HEK293T (cell line): ENCODE data around the gene STXBP2.

Experiments
- CTCF ChIA-PET: fragments of 350-600 bp; formaldehyde crosslinking; extraction: SDS; loops from one replicate; lab custom pipeline; 2021; ENCODE audit warnings: antibody characterized with exemption, inconsistent platforms; lab: Yijun Ruan, JAX
- POLR2A ChIA-PET: fragments of 350-600 bp; formaldehyde crosslinking; extraction: SDS; loops from one replicate; lab custom pipeline; 2020; ENCODE audit warnings: antibody characterized with exemption, inconsistent platforms; lab: Yijun Ruan, JAX
- DNase-seq: peaks from one replicate; pipeline ENCODE4 v3.0.0; 2012; ENCODE audit warnings: mixed read lengths; ENCODE audit errors: extremely low spot score
- ARNT ChIP-seq: fragments of 450-650 bp; IDR thresholded peaks from 2 replicates; pipeline ENCODE4 v1.6.1; 2017; ENCODE audit warnings: mild to moderate bottlenecking
- BHLHE40 ChIP-seq: fragments of 450-650 bp; IDR thresholded peaks from 2 replicates; pipeline ENCODE4 v1.6.1; 2016; ENCODE audit warnings: mild to moderate bottlenecking, moderate library complexity, borderline replicate concordance
- CTBP1 ChIP-seq: fragments of 450-650 bp; IDR thresholded peaks from 2 replicates; pipeline ENCODE4 v1.6.1; 2016; ENCODE audit warnings: borderline replicate concordance
- ELF4 ChIP-seq: fragments of 450-650 bp; IDR thresholded peaks from 2 replicates; pipeline ENCODE4 v1.6.1; 2017; ENCODE audit warnings: antibody characterized with exemption
- FOXA1 ChIP-seq: fragments of 450-650 bp; IDR thresholded peaks from 2 replicates; pipeline ENCODE4 v1.6.1; 2016; ENCODE audit warnings: mild to moderate bottlenecking
- FOXK2 ChIP-seq: fragments of 450-650 bp; IDR thresholded peaks from 2 replicates; pipeline ENCODE4 v1.6.1; 2016; ENCODE audit warnings: mild to moderate bottlenecking
- FOXM1 ChIP-seq: fragments of 450-650 bp; IDR thresholded peaks from 2 replicates; pipeline ENCODE4 v1.6.1; 2017; ENCODE audit warnings: mild to moderate bottlenecking, borderline replicate concordance
- HDGF ChIP-seq: fragments of 450-650 bp; IDR thresholded peaks from 2 replicates; pipeline ENCODE4 v1.6.1; 2017; ENCODE audit warnings: antibody characterized with exemption, borderline replicate concordance
- L3MBTL2 ChIP-seq: fragments of 450-650 bp; conservative IDR thresholded peaks from 2 replicates; pipeline ENCODE4 v1.6.1; 2016; ENCODE audit warnings: mild to moderate bottlenecking
- LEF1 ChIP-seq: fragments of 450-650 bp; IDR thresholded peaks from 2 replicates; pipeline ENCODE4 v1.6.1; 2017; ENCODE audit warnings: mild to moderate bottlenecking, borderline replicate concordance
- NFRKB ChIP-seq: fragments of 450-650 bp; IDR thresholded peaks from 2 replicates; pipeline ENCODE4 v1.6.1; 2016; ENCODE audit warnings: mild to moderate bottlenecking, moderate library complexity
- PKNOX1 ChIP-seq: fragments of 450-650 bp; IDR thresholded peaks from 2 replicates; pipeline ENCODE4 v1.6.1; 2016
- SP1 ChIP-seq: fragments of 450-650 bp; IDR thresholded peaks from 2 replicates; pipeline ENCODE4 v1.6.1; 2017
- SUZ12 ChIP-seq: fragments of 450-650 bp; IDR thresholded peaks from 2 replicates; pipeline ENCODE4 v1.6.1; 2016; ENCODE audit warnings: mild to moderate bottlenecking
- TARDBP ChIP-seq: fragments of 450-650 bp; IDR thresholded peaks from 2 replicates; pipeline ENCODE4 v1.6.1; 2016
- ZNF384 ChIP-seq: fragments of 450-650 bp; IDR thresholded peaks from 2 replicates; pipeline ENCODE4 v1.6.1; 2016

The STXBP2 gene

GRCh38 chr19:7605490-7606222 lies 31.3 kb upstream of the STXBP2 start:
- peak; percentile 99 for TF ChIP-seq PKNOX1
- no peak for TF ChIP-seq FOXA1
- no peak for TF ChIP-seq FOXK2
- TF ChIP-seq CTBP1, result no peak
- no peak for TF ChIP-seq ELF4
- no peak for TF ChIP-seq BHLHE40
- TF ChIP-seq SP1, result 0 out of 2 replicates have a peak, but pooled peaks have one; percentile 35
- no peak for TF ChIP-seq SUZ12
- TF ChIP-seq HDGF, result 0 out of 2 replicates have a peak, but pooled peaks have one; percentile 14
- TF ChIP-seq FOXM1, result no peak

GRCh38 chr19:7606289-7606688 lies 30.6 kb upstream of the STXBP2 start:
- TF ChIP-seq L3MBTL2 (no peak), FOXM1 (no peak), SUZ12 (no peak), HDGF (no peak)
- POLR2A ChIA-PET, result interaction anchor here (1.0 to 1.6 kb wide), 4 partner anchors 9 to 71 kb away, joined by 3 to 9 read pairs (median 4); partner anchors contain the start of genes CAMSAP3, PET100, PNPLA6 and XAB2
- DNase-seq, result no peak
- CTCF ChIA-PET, result interaction anchor here (1.6 kb wide), 1 partner anchor 38 kb away, joined by 6 read pairs; no protein-coding TSS in a partner anchor

More at GRCh38 chr19:7605490-7606222, 31.3 kb upstream of the STXBP2 start:
- POLR2A ChIA-PET, result interaction anchor here (1.0 to 1.6 kb wide), 4 partner anchors 8 to 71 kb away, joined by 3 to 9 read pairs (median 4); partner anchors contain the start of genes CAMSAP3, PET100, PNPLA6 and XAB2
- peak; percentile 93 for DNase-seq
- CTCF ChIA-PET, result interaction anchor here (0.6 to 1.6 kb wide), 5 partner anchors 9 to 734 kb away, joined by 3 to 6 read pairs (median 4); partner anchors contain the start of gene TRAPPC5

GRCh38 chr19:7607212-7607873 lies 29.6 kb upstream of the STXBP2 start:
- ChIA-PET POLR2A (interaction anchor here (0.6 to 1.0 kb wide), 2 partner anchors 22 to 88 kb away, joined by 3 read pairs; partner anchors contain the start of genes PET100 and XAB2), CTCF (interaction anchor here (0.6 kb wide), 1 partner anchor 35 kb away, joined by 3 read pairs; no protein-coding TSS in a partner anchor)
- no peak for TF ChIP-seq LEF1
- no peak for TF ChIP-seq NFRKB
- TF ChIP-seq L3MBTL2, result no peak
- TF ChIP-seq ZNF384, result no peak
- TF ChIP-seq PKNOX1, result no peak
- TF ChIP-seq ELF4, result no peak
- no peak for TF ChIP-seq FOXK2
- TF ChIP-seq FOXM1, result no peak
- TF ChIP-seq SUZ12, result no peak
- TF ChIP-seq CTBP1, result no peak
- TF ChIP-seq FOXA1, result no peak
- no peak for TF ChIP-seq ARNT
- no peak for TF ChIP-seq HDGF
- TF ChIP-seq TARDBP, result no peak
- no peak for DNase-seq

GRCh38 chr19:7607874-7608560 lies 28.9 kb upstream of the STXBP2 start:
- POLR2A ChIA-PET, result interaction anchor here (0.6 to 1.8 kb wide), 4 partner anchors 10 to 89 kb away, joined by 3 to 9 read pairs (median 3); partner anchors contain the start of genes PET100 and XAB2
- CTCF ChIA-PET, result no interaction called here
- DNase-seq, result no peak
- no peak for TF ChIP-seq ELF4
- no peak for TF ChIP-seq ZNF384
- TF ChIP-seq FOXM1, result no peak

- no peak for DNase-seq
- POLR2A ChIA-PET, result no interaction called here
- CTCF ChIA-PET, result no interaction called here
- TF ChIP-seq ZNF384, result no peak
- TF ChIP-seq CTBP1, result no peak
Observed at GRCh38 chr19:7610491-7611240, 26.2 kb upstream of the STXBP2 start.
